Smooth muscle cell (in vitro differentiated cells): ENCODE measurements around the gene TNNC2. TPM values are rescaled to one million over a fixed set of nuclear protein-coding genes. Genes with fewer than 3 reads are reported as not detected.
A peak's percentile ranks its signal among the peaks of the same experiment; 100 is the strongest.

Experiments
- DNase-seq: peaks from one replicate; lab custom pipeline; 2025; ENCODE audit not compliant: unreplicated experiment; lab: John Stamatoyannopoulos, UW
- H2AFZ ChIP-seq: fragments of 200-600 bp; sonication (generic); 2 replicates; pipeline ENCODE4 v1.6.0; 2016; ENCODE audit warnings: antibody characterized with exemption, low read depth, mild to moderate bottlenecking
- H3F3A ChIP-seq: fragments of 200-600 bp; sonication (generic); 2 replicates; pipeline ENCODE4 v1.6.0; 2017; ENCODE audit warnings: antibody characterized with exemption, low read depth
- H3K27ac ChIP-seq: fragments of 200-600 bp; sonication (generic); 2 replicates; pipeline ENCODE4 v1.5.1; 2016; ENCODE audit warnings: low read depth, mild to moderate bottlenecking
- H3K27me3 ChIP-seq: fragments of 200-600 bp; sonication (generic); 2 replicates; pipeline ENCODE4 v1.6.1; 2016; ENCODE audit warnings: low read depth, mild to moderate bottlenecking
- H3K36me3 ChIP-seq: fragments of 200-600 bp; sonication (generic); 2 replicates; pipeline ENCODE4 v1.5.1; 2016; ENCODE audit warnings: low read depth
- H3K4me1 ChIP-seq: fragments of 200-600 bp; sonication (generic); 2 replicates; pipeline ENCODE4 v1.5.1; 2016; ENCODE audit warnings: low read depth
- H3K4me2 ChIP-seq: fragments of 200-600 bp; sonication (generic); 2 replicates; pipeline ENCODE4 v1.6.0; 2016; ENCODE audit warnings: mild to moderate bottlenecking
- H3K4me3 ChIP-seq: fragments of 200-600 bp; sonication (generic); 2 replicates; pipeline ENCODE4 v1.5.1; 2016; ENCODE audit warnings: mild to moderate bottlenecking
- H3K79me2 ChIP-seq: fragments of 200-600 bp; sonication (generic); 2 replicates; pipeline ENCODE4 v1.6.0; 2016; ENCODE audit warnings: low read depth, mild to moderate bottlenecking
- H3K9ac ChIP-seq: fragments of 200-600 bp; sonication (generic); 2 replicates; pipeline ENCODE4 v1.6.0; 2016; ENCODE audit warnings: low read depth
- H3K9me3 ChIP-seq: fragments of 200-600 bp; sonication (generic); replicated peaks from 2 replicates; pipeline ENCODE4 v1.5.1; 2016; ENCODE audit warnings: low read depth
- H4K20me1 ChIP-seq: fragments of 200-600 bp; sonication (generic); 2 replicates; pipeline ENCODE4 v1.6.0; 2016; ENCODE audit warnings: low read depth
- CTCF ChIP-seq: fragments of 200-600 bp; sonication (generic); IDR thresholded peaks from 2 replicates; pipeline ENCODE4 v1.5.1; 2017; ENCODE audit warnings: borderline replicate concordance, mild to moderate bottlenecking, antibody characterized with exemption; ENCODE audit not compliant: insufficient read depth, poor library complexity, severe bottlenecking
- WGBS: methylation state at CpG from one replicate; pipeline ENCODE4 v1.1.7; 2016; ENCODE audit warnings: low lambda C conversion rate; 5-methylcytosine and 5-hydroxymethylcytosine counted together
- polyA plus RNA-seq: library from polyadenylated mRNA; unstranded; fragments of >200 nt; fragmentation: Nextera tagmentation; extraction: Ambion mirVana; gene quantifications from 2 replicates; pipeline ENCODE4 v1.2.1, GENCODE V29; 2016
- total RNA-seq: library from RNA; depleted of rRNA; stranded (reverse); fragments of >200 nt; gene quantifications from 2 replicates; pipeline ENCODE4 v1.2.3, GENCODE V29; 2014

Gene TNNC2
- total and polyA plus RNA-seq, 2 experiments from 2014 or later, result 0.78 to 1.7 TPM

GRCh38 chr20:45779011-45779915 lies 47.8 kb downstream of the TNNC2 start:
- Histone ChIP-seq H3K4me3 (no peak overlapping the region), H3K27ac (peak overlapping the region; percentile 90), H3K36me3 (no peaks in the 10 kb centered on the region), H4K20me1 (no peaks in the 10 kb centered on the region), H3K79me2 (no peaks in the 10 kb centered on the region), H3K9me3 (no peaks in the 10 kb centered on the region), H3K4me1 (no peaks in the 10 kb centered on the region), H3K27me3 (no peaks in the 10 kb centered on the region), H3F3A (peaks cover 24% of the 10 kb centered on the region), H3K4me2 (peak overlapping the region; percentile 49), H3K9ac (peak overlapping the region; percentile 61), H2AFZ (no peak overlapping the region)
- TF ChIP-seq CTCF, result no peak
- 16% methylated on average over 8 of the region's 8 CpGs for WGBS
- DNase-seq, result peak; percentile 29

GRCh38 chr20:45776931-45777330 lies 50.2 kb downstream of the TNNC2 start:
- H3K4me1 ChIP-seq, result no peaks in the 10 kb centered on the region
- H4K20me1 ChIP-seq, result no peaks in the 10 kb centered on the region
- no peaks in the 10 kb centered on the region for H3K9me3 ChIP-seq
- H2AFZ ChIP-seq, result no peak overlapping the region
- H3K79me2 ChIP-seq, result no peaks in the 10 kb centered on the region
- peaks cover 24% of the 10 kb centered on the region for H3F3A ChIP-seq
- no peaks in the 10 kb centered on the region for H3K36me3 ChIP-seq
- no peak overlapping the region for H3K4me2 ChIP-seq
- H3K9ac ChIP-seq, result no peak overlapping the region
- TF ChIP-seq CTCF, result no peak
- H3K27ac ChIP-seq, result no peak overlapping the region
- WGBS, result 95% methylated on average over 7 of the region's 7 CpGs
- H3K27me3 ChIP-seq, result no peaks in the 10 kb centered on the region
- DNase-seq, result no peak
- no peak overlapping the region for H3K4me3 ChIP-seq

GRCh38 chr20:45775411-45775810 lies 51.7 kb downstream of the TNNC2 start:
- Histone ChIP-seq H3K27me3 (no peaks in the 10 kb centered on the region), H3K4me3 (no peak overlapping the region), H3K4me1 (peaks cover 4% of the 10 kb centered on the region), H4K20me1 (no peaks in the 10 kb centered on the region), H3K4me2 (no peak overlapping the region), H3K9ac (no peak overlapping the region), H3K79me2 (no peaks in the 10 kb centered on the region), H3F3A (peaks cover 22% of the 10 kb centered on the region), H3K27ac (no peak overlapping the region), H3K36me3 (no peaks in the 10 kb centered on the region), H2AFZ (no peak overlapping the region), H3K9me3 (no peaks in the 10 kb centered on the region)
- WGBS, result 96% methylated on average over 6 of the region's 6 CpGs
- DNase-seq, result no peak
- no peak for TF ChIP-seq CTCF

GRCh38 chr20:45774945-45775344 lies 52.2 kb downstream of the TNNC2 start:
- H3K79me2 ChIP-seq, result no peaks in the 10 kb centered on the region
- no peak overlapping the region for H3K27ac ChIP-seq
- no peaks in the 10 kb centered on the region for H4K20me1 ChIP-seq
- H3K9ac ChIP-seq, result no peak overlapping the region
- H3K4me2 ChIP-seq, result no peak overlapping the region
- H3K4me1 ChIP-seq, result peaks cover 4% of the 10 kb centered on the region
- no peak overlapping the region for H2AFZ ChIP-seq
- no peak for TF ChIP-seq CTCF
- H3F3A ChIP-seq, result peaks cover 18% of the 10 kb centered on the region
- DNase-seq, result no peak
- H3K27me3 ChIP-seq, result no peaks in the 10 kb centered on the region
- no peaks in the 10 kb centered on the region for H3K9me3 ChIP-seq
- H3K4me3 ChIP-seq, result no peak overlapping the region
- H3K36me3 ChIP-seq, result no peaks in the 10 kb centered on the region
- 71% methylated on average over 2 of the region's 2 CpGs for WGBS
